Neuronal stem cell (in vitro differentiated cells): ENCODE data around the gene AMER2.

Experiments
- DNase-seq: peaks from one replicate; pipeline ENCODE4 v3.0.0-alpha.2; 2013; ENCODE audit warnings: low spot score
- H2AFZ ChIP-seq: one replicate; pipeline ENCODE4 v1.6.1; 2013; ENCODE audit warnings: mild to moderate bottlenecking, low read length, inconsistent platforms
- H2AK5ac ChIP-seq: 2 replicates; pipeline ENCODE4 v1.6.1; 2013; ENCODE audit warnings: low read depth, mild to moderate bottlenecking, inconsistent platforms, low read length, moderate library complexity, mixed read lengths
- H2BK120ac ChIP-seq: 2 replicates; pipeline ENCODE4 v1.6.1; 2013; ENCODE audit warnings: low read depth, mild to moderate bottlenecking, inconsistent platforms, low read length, moderate library complexity, mixed read lengths
- H2BK12ac ChIP-seq: one replicate; pipeline ENCODE4 v1.6.1; 2013; ENCODE audit warnings: low read length, inconsistent platforms
- H2BK15ac ChIP-seq: 2 replicates; pipeline ENCODE4 v1.6.1; 2013; ENCODE audit warnings: mild to moderate bottlenecking, low read length, inconsistent platforms, mixed read lengths
- H2BK5ac ChIP-seq: one replicate; pipeline ENCODE4 v1.6.1; 2013; ENCODE audit warnings: inconsistent platforms, mild to moderate bottlenecking, low read length, moderate library complexity
- H3K14ac ChIP-seq: one replicate; pipeline ENCODE4 v1.6.1; 2013; ENCODE audit warnings: low read length, inconsistent platforms
- H3K18ac ChIP-seq: 2 replicates; pipeline ENCODE4 v1.6.1; 2013; ENCODE audit warnings: low read length, inconsistent platforms
- H3K23ac ChIP-seq: 2 replicates; pipeline ENCODE4 v1.6.1; 2013; ENCODE audit warnings: low read depth, mild to moderate bottlenecking, mixed read lengths, low read length, inconsistent platforms; ENCODE audit not compliant: poor library complexity
- H3K27ac ChIP-seq: replicated peaks from 3 replicates; pipeline ENCODE4 v1.5.1; 2013; ENCODE audit warnings: low read length, inconsistent platforms
- H3K27me3 ChIP-seq, 3 experiments: 2 replicates each; pipeline ENCODE4 v1.6.1; 2013; ENCODE audit warnings: low read length in 3 of 3, mild to moderate bottlenecking in 2 of 3, inconsistent platforms in 1 of 3, low read depth in 1 of 3, mixed read lengths in 1 of 3, moderate library complexity in 1 of 3; ENCODE audit not compliant: control insufficient read depth in 3 of 3, insufficient read depth in 3 of 3
- H3K36me3 ChIP-seq, 2 donors: replicated peaks in 1 of 2; 2 replicates each; pipeline ENCODE4 v1.6.1; 2013; ENCODE audit warnings: low read length in 2 of 2; ENCODE audit not compliant: control insufficient read depth in 2 of 2, insufficient read depth in 2 of 2
- H3K4ac ChIP-seq: 2 replicates; pipeline ENCODE4 v1.6.1; 2013; ENCODE audit warnings: inconsistent platforms, mild to moderate bottlenecking, low read length, moderate library complexity
- H3K4me1 ChIP-seq, 2 donors: 1 replicate in 1 of 2; 2 replicates in 1 of 2; pipeline ENCODE4 v1.6.1; 2013; ENCODE audit warnings: low read length in 2 of 2, low read depth in 1 of 2; ENCODE audit not compliant: control insufficient read depth in 2 of 2, insufficient read depth in 1 of 2
- H3K4me2 ChIP-seq: one replicate; pipeline ENCODE4 v1.6.1; 2013; ENCODE audit warnings: mild to moderate bottlenecking, low read length, inconsistent platforms; ENCODE audit not compliant: insufficient read depth, poor library complexity, severe bottlenecking
- H3K4me3 ChIP-seq, 2 donors: 2 replicates each; pipeline ENCODE4 v1.5.1; 2013; ENCODE audit warnings: low read length in 2 of 2, mild to moderate bottlenecking in 2 of 2, inconsistent platforms in 1 of 2, moderate library complexity in 1 of 2
- H3K79me1 ChIP-seq: one replicate; pipeline ENCODE4 v1.6.1; 2013; ENCODE audit warnings: low read depth, mild to moderate bottlenecking, inconsistent platforms, low read length, moderate library complexity
- H3K9ac ChIP-seq: one replicate; pipeline ENCODE4 v1.6.1; 2013; ENCODE audit warnings: mild to moderate bottlenecking, low read depth, low read length, inconsistent platforms; ENCODE audit not compliant: poor library complexity
- H3K9me3 ChIP-seq, 2 donors: replicated peaks in 1 of 2; 2 replicates each; pipeline versions ENCODE3 to v1.6.1; 2013; ENCODE audit warnings: low read length in 2 of 2, mild to moderate bottlenecking in 2 of 2, inconsistent platforms in 1 of 2, low read depth in 1 of 2, mixed read lengths in 1 of 2, moderate library complexity in 1 of 2; ENCODE audit not compliant: control insufficient read depth in 2 of 2, insufficient read depth in 1 of 2
- H4K8ac ChIP-seq: one replicate; pipeline ENCODE4 v1.6.1; 2013; ENCODE audit warnings: low read depth, mild to moderate bottlenecking, inconsistent platforms, low read length, moderate library complexity
- H4K91ac ChIP-seq: one replicate; pipeline ENCODE4 v1.6.1; 2013; ENCODE audit warnings: low read length, low read depth, mild to moderate bottlenecking, inconsistent platforms; ENCODE audit not compliant: poor library complexity
- WGBS, 2 donors: extraction: QIAGEN DNeasy Blood & Tissue Kit; methylation state at CpG; one replicate each; pipeline ENCODE4 v1.1.7; 2013; ENCODE audit warnings: missing lambda C conversion rate in 2 of 2, mixed read lengths in 1 of 2; ENCODE audit not compliant: insufficient read length in 2 of 2, insufficient replicate concordance in 1 of 2; ENCODE audit errors: extremely low coverage in 2 of 2; 5-methylcytosine and 5-hydroxymethylcytosine counted together

AMER2 gene

DNA sequence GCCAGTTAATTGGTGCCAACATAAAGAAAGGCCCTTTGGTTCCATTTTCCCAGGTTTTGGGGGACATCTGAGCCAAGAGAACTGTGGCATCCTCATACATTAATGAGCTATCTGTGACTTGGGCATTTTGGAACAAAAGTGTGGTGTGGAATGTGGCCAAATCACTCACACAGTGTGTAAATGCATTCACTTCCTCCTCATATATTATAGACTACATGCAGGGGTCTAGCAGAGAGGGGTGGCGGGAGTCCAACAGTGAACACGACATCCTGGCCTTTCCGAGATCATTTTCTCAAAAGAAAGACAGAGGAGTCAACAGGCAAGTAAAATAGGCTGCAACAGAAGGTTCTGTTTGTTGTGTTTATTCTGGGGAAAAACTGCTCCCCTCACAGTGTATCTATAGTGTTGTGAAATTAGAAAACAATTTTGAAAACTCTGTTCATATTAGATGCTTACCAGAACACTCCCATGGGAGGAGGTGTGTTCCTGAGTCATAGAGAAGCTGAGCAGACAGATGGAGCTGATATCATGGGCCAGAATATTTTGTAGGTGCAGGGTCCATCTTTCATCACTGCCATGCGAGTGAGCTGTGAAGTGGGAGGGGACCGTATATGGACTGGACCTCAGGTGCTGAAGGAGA is 39.2 kb downstream of the AMER2 start:
- no peak overlapping the region for H2BK5ac ChIP-seq
- H2BK120ac ChIP-seq, result no peak overlapping the region
- H4K91ac ChIP-seq, result no peak overlapping the region
- no peak for DNase-seq
- H3K79me1 ChIP-seq, result no peaks in the 10 kb centered on the region
- no peaks in the 10 kb centered on the region for H3K36me3 ChIP-seq
- no peak overlapping the region for H2BK15ac ChIP-seq
- no peak overlapping the region for H3K23ac ChIP-seq
- H2AFZ ChIP-seq, result no peak overlapping the region
- peaks cover 0 to 14% (median 0%) of the 10 kb centered on the region in 3 experiments for H3K27me3 ChIP-seq
- H3K4me3 ChIP-seq, result no peak overlapping the region
- H4K8ac ChIP-seq, result no peak overlapping the region
- no peak overlapping the region for H2BK12ac ChIP-seq
- WGBS, 2 donors, result no CpG with 5 or more reads among the region's 5 CpGs
- no peak overlapping the region for H3K27ac ChIP-seq
- H3K4me2 ChIP-seq, result no peak overlapping the region
- no peak overlapping the region for H3K9ac ChIP-seq
- H2AK5ac ChIP-seq, result no peak overlapping the region
- H3K18ac ChIP-seq, result no peak overlapping the region
- peaks cover 0 to 5% of the 10 kb centered on the region in 2 donors for H3K9me3 ChIP-seq
- H3K4me1 ChIP-seq, result peaks cover 3 to 5% of the 10 kb centered on the region in 2 donors
- no peak overlapping the region for H3K4ac ChIP-seq
- no peak overlapping the region for H3K14ac ChIP-seq

DNA sequence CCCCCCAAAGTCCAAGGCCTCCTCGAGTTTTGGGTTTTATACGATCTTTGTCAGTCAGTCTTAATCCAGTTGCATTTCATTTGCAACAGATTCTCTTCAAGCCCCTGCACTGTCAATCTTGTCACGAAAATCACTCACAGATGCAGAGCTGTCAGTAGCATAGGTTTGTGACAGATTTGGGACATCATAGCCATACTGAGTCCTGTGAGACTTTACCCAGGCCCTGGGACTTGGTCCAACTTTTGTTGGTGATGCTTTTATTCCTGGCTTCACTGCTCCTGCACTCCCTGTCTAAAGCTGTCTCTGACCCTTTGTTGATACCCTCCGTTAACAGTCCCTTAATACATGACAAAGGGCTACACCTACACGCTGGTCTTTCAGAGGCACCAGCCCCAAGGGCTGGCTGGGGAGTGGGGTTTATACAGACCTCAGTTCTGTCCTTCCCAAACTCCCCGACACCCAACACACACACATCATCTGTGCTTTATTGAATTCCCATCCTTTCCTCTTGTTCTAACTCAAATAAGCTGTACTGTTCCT is 40.1 kb downstream of the AMER2 start:
- no peak overlapping the region for H3K18ac ChIP-seq
- WGBS, 2 donors, result no CpG with 5 or more reads among the region's 6 CpGs
- peaks cover 3 to 5% of the 10 kb centered on the region in 2 donors for H3K4me1 ChIP-seq
- no peak overlapping the region for H3K14ac ChIP-seq
- H2AK5ac ChIP-seq, result no peak overlapping the region
- no peak overlapping the region for H3K9ac ChIP-seq
- DNase-seq, result no peak
- no peak overlapping the region for H4K8ac ChIP-seq
- no peak overlapping the region for H2BK12ac ChIP-seq
- H3K23ac ChIP-seq, result no peak overlapping the region
- no peak overlapping the region for H2BK5ac ChIP-seq
- no peaks in the 10 kb centered on the region for H3K36me3 ChIP-seq
- no peak overlapping the region for H3K4ac ChIP-seq
- H3K4me2 ChIP-seq, result no peak overlapping the region
- peaks cover 0 to 5% of the 10 kb centered on the region in 2 donors for H3K9me3 ChIP-seq
- H4K91ac ChIP-seq, result no peak overlapping the region
- no peak overlapping the region for H3K4me3 ChIP-seq
- no peak overlapping the region for H2BK15ac ChIP-seq
- H3K27ac ChIP-seq, result no peak overlapping the region
- peak overlapping the region; percentile 34 for H2AFZ ChIP-seq
- no peak overlapping the region for H2BK120ac ChIP-seq
- peaks cover 0 to 8% (median 0%) of the 10 kb centered on the region in 3 experiments for H3K27me3 ChIP-seq
- H3K79me1 ChIP-seq, result no peaks in the 10 kb centered on the region

GRCh38 chr13:25130944-25131343 is 41.1 kb downstream of the AMER2 start:
- no peak overlapping the region for H2BK12ac ChIP-seq
- no peak overlapping the region for H2AK5ac ChIP-seq
- no peak overlapping the region for H3K27ac ChIP-seq
- no peak overlapping the region for H3K23ac ChIP-seq
- H2BK5ac ChIP-seq, result no peak overlapping the region
- no peak overlapping the region for H2BK120ac ChIP-seq
- H3K79me1 ChIP-seq, result no peaks in the 10 kb centered on the region
- DNase-seq, result no peak
- H3K9ac ChIP-seq, result no peak overlapping the region
- H3K14ac ChIP-seq, result no peak overlapping the region
- H2BK15ac ChIP-seq, result no peak overlapping the region
- H3K9me3 ChIP-seq, result peaks cover 0 to 5% of the 10 kb centered on the region in 2 donors
- H3K27me3 ChIP-seq, result peaks cover 0 to under 1% (median 0%) of the 10 kb centered on the region in 3 experiments
- no peak overlapping the region for H3K4ac ChIP-seq
- peaks cover 3% of the 10 kb centered on the region in 2 donors for H3K4me1 ChIP-seq
- WGBS, 2 donors, result no CpG with 5 or more reads among the region's 3 CpGs
- H3K4me2 ChIP-seq, result no peak overlapping the region
- no peak overlapping the region for H4K91ac ChIP-seq
- no peak overlapping the region for H3K18ac ChIP-seq
- no peak overlapping the region for H4K8ac ChIP-seq
- no peak overlapping the region for H3K4me3 ChIP-seq
- H2AFZ ChIP-seq, result no peak overlapping the region
- H3K36me3 ChIP-seq, result no peaks in the 10 kb centered on the region

- Histone ChIP-seq H3K36me3 (no peaks in the 10 kb centered on the region), H2AK5ac (no peak overlapping the region), H3K23ac (no peak overlapping the region), H3K27ac (no peak overlapping the region), H3K4me2 (no peak overlapping the region), H4K8ac (no peak overlapping the region), H2BK120ac (no peak overlapping the region), H4K91ac (no peak overlapping the region), H2BK15ac (no peak overlapping the region), H3K14ac (no peak overlapping the region), H2BK12ac (no peak overlapping the region), H3K4me3 (no peak overlapping the region), H3K18ac (no peak overlapping the region), H3K9me3 (peaks cover 0 to 4% of the 10 kb centered on the region in 2 donors), H3K4me1 (peaks cover 0 to 2% of the 10 kb centered on the region in 2 donors), H2AFZ (no peak overlapping the region), H3K4ac (no peak overlapping the region), H2BK5ac (no peak overlapping the region), H3K9ac (no peak overlapping the region), H3K79me1 (no peaks in the 10 kb centered on the region), H3K27me3 (no peaks in the 10 kb centered on the region)
- WGBS, 2 donors, result no CpG with 5 or more reads among the region's 8 CpGs
- no peak for DNase-seq
Observed at GRCh38 chr13:25118378-25118905, 53.6 kb downstream of the AMER2 start.
